ENCODE data around the gene NTMT2.

The NTMT2 gene

GRCh38 chr1:170175484-170175883, 29.7 kb downstream of the NTMT2 start:
- H3K4me3 Mint-ChIP-seq = no peak overlapping the region
- TF ChIP-seq CTCF (IDR thresholded peaks at IDR 0.05) = no peak
- peaks cover 33% of the 10 kb centered on the region for H3K9me3 Mint-ChIP-seq
- peaks cover 5% of the 10 kb centered on the region for H3K4me1 Mint-ChIP-seq
- DNase-seq = no peak
- H3K27ac Mint-ChIP-seq = no peak overlapping the region
- H3K36me3 Mint-ChIP-seq (ENCODE audit: low read depth) = peaks cover 4% of the 10 kb centered on the region
- no peaks in the 10 kb centered on the region for H3K27me3 Mint-ChIP-seq (ENCODE audit: low read depth, poor library complexity)

- H3K4me3 Mint-ChIP-seq = no peak overlapping the region
- DNase-seq = no peak
- H3K27me3 Mint-ChIP-seq (ENCODE audit: low read depth, poor library complexity) = no peaks in the 10 kb centered on the region
- H3K4me1 Mint-ChIP-seq = peaks cover 5% of the 10 kb centered on the region
- no peak for TF ChIP-seq CTCF (IDR thresholded peaks at IDR 0.05)
- H3K36me3 Mint-ChIP-seq (ENCODE audit: low read depth) = peaks cover 4% of the 10 kb centered on the region
- peaks cover 20% of the 10 kb centered on the region for H3K9me3 Mint-ChIP-seq
- H3K27ac Mint-ChIP-seq = no peak overlapping the region
Observed at GRCh38 chr1:170176772-170177171, 31.0 kb downstream of the NTMT2 start.

- Mint-ChIP-seq H3K4me1 (no peaks in the 10 kb centered on the region), H3K4me3 (no peak overlapping the region), H3K27ac (no peak overlapping the region), H3K36me3 (ENCODE audit: low read depth) (no peaks in the 10 kb centered on the region), H3K9me3 (peaks cover 13% of the 10 kb centered on the region), H3K27me3 (ENCODE audit: low read depth, poor library complexity) (peaks cover 2% of the 10 kb centered on the region)
- TF ChIP-seq CTCF (IDR thresholded peaks at IDR 0.05) = no peak
- DNase-seq = no peak
Observed at GRCh38 chr1:170182442-170182841, 36.7 kb downstream of the NTMT2 start.

GRCh38 chr1:170192546-170192945, 46.8 kb downstream of the NTMT2 start:
- Mint-ChIP-seq H3K4me3 (no peak overlapping the region), H3K9me3 (peaks cover 43% of the 10 kb centered on the region), H3K4me1 (peaks cover 8% of the 10 kb centered on the region), H3K27ac (no peak overlapping the region), H3K27me3 (ENCODE audit: low read depth, poor library complexity) (peaks cover 2% of the 10 kb centered on the region), H3K36me3 (ENCODE audit: low read depth) (peaks cover 11% of the 10 kb centered on the region)
- DNase-seq = no peak
- TF ChIP-seq CTCF (IDR thresholded peaks at IDR 0.05) = no peak

- Mint-ChIP-seq H3K4me3 (no peak overlapping the region), H3K36me3 (ENCODE audit: low read depth) (no peaks in the 10 kb centered on the region), H3K4me1 (peaks cover 8% of the 10 kb centered on the region), H3K27me3 (ENCODE audit: low read depth, poor library complexity) (no peaks in the 10 kb centered on the region), H3K27ac (no peak overlapping the region), H3K9me3 (peaks cover 25% of the 10 kb centered on the region)
- DNase-seq = no peak
- no peak for TF ChIP-seq CTCF (IDR thresholded peaks at IDR 0.05)
Observed at GRCh38 chr1:170194451-170194850, 48.7 kb downstream of the NTMT2 start.

- Mint-ChIP-seq H3K4me1 (peaks cover 14% of the 10 kb centered on the region), H3K27ac (peak overlapping the region; percentile 66), H3K4me3 (no peak overlapping the region), H3K9me3 (peaks cover 9% of the 10 kb centered on the region), H3K36me3 (ENCODE audit: low read depth) (no peaks in the 10 kb centered on the region), H3K27me3 (ENCODE audit: low read depth, poor library complexity) (no peaks in the 10 kb centered on the region)
- TF ChIP-seq CTCF (IDR thresholded peaks at IDR 0.05) = no peak
- DNase-seq = no peak
Observed at GRCh38 chr1:170196490-170197236, 50.9 kb downstream of the NTMT2 start.
